Fibroblast of the aortic adventitia (primary cell): ENCODE data around the gene CAPN10. TPM values are rescaled to one million over a fixed set of nuclear protein-coding genes. Genes with fewer than 3 reads are reported as not detected.
"Not testable (repeated sequence)": the region's sequence is repeated elsewhere in the genome, so short reads cannot be mapped to it uniquely, and the experiment has no call there.

ENCODE experiments used
- DNase-seq: peaks from one replicate; pipeline ENCODE4 v3.0.0-alpha.2; 2010; ENCODE audit warnings: low read depth
- H3K4me3 ChIP-seq: 2 replicates; pipeline ENCODE4 v1.5.1; 2011; ENCODE audit warnings: low read depth, mild to moderate bottlenecking, control low read depth, low read length, moderate library complexity
- total RNA-seq: library from RNA; depleted of rRNA; stranded (reverse); fragments of >200 nt; gene quantifications from 2 replicates; pipeline ENCODE4 v1.2.3, GENCODE V29; 2012; ENCODE audit warnings: low replicate concordance
- TF ChIP-seq, protein P1 (sequence below): IDR thresholded peaks from 2 replicates; pipeline ENCODE4 v1.5.1; 2011; ENCODE audit warnings: mild to moderate bottlenecking, low read length, control low read depth, inconsistent platforms; ENCODE audit not compliant: insufficient read depth

Gene CAPN10, protein sequence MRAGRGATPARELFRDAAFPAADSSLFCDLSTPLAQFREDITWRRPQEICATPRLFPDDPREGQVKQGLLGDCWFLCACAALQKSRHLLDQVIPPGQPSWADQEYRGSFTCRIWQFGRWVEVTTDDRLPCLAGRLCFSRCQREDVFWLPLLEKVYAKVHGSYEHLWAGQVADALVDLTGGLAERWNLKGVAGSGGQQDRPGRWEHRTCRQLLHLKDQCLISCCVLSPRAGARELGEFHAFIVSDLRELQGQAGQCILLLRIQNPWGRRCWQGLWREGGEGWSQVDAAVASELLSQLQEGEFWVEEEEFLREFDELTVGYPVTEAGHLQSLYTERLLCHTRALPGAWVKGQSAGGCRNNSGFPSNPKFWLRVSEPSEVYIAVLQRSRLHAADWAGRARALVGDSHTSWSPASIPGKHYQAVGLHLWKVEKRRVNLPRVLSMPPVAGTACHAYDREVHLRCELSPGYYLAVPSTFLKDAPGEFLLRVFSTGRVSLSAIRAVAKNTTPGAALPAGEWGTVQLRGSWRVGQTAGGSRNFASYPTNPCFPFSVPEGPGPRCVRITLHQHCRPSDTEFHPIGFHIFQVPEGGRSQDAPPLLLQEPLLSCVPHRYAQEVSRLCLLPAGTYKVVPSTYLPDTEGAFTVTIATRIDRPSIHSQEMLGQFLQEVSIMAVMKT
- total RNA-seq, result 14.3 and 44.2 TPM in 2 replicates

DNA sequence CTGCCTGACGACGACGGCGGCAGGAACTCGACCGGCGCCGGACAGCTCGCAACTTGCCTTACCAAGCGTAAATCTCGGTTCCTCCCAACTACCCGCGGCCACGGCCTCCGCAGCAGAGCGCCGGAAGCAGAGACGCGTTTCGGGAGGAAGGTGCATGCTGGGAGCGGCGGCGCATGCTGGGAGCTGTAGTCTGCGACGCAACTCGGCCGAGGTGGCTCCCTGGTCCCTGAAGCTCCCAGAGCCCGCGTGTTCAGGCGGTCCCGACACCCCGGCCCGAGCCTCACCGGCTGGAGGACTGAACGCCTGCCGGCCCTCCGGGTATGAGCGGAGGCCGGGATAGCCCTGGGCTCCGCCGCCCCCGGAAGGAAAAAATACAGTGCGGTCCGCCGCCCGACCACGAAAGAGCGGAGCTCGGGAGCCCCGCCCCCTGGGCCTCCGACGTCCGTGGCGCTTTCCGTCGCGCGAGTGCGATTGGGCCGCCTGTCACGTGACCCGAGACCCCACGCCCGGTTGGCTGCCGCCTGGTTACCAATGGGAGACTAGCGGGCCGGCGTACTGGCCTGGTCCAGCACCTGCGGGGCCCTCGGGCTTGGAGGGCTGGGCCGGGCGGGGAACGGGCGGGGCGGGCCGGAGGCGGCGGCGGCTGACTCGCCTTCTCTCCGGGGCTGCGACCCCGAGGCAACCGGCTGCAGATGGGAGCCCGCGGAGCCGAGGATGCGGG is at the start of gene CAPN10:
CAPN10 (plus strand) TSS at position 537 of the 721 bp plus-strand sequence; CDS start at position 715, 178 bp downstream.
- H3K4me3 ChIP-seq, result peak within 1 kb of the TSS; percentile 99
- TF ChIP-seq, protein P1, sequence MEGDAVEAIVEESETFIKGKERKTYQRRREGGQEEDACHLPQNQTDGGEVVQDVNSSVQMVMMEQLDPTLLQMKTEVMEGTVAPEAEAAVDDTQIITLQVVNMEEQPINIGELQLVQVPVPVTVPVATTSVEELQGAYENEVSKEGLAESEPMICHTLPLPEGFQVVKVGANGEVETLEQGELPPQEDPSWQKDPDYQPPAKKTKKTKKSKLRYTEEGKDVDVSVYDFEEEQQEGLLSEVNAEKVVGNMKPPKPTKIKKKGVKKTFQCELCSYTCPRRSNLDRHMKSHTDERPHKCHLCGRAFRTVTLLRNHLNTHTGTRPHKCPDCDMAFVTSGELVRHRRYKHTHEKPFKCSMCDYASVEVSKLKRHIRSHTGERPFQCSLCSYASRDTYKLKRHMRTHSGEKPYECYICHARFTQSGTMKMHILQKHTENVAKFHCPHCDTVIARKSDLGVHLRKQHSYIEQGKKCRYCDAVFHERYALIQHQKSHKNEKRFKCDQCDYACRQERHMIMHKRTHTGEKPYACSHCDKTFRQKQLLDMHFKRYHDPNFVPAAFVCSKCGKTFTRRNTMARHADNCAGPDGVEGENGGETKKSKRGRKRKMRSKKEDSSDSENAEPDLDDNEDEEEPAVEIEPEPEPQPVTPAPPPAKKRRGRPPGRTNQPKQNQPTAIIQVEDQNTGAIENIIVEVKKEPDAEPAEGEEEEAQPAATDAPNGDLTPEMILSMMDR, result no peak
- DNase-seq, result peak; percentile 92

DNA sequence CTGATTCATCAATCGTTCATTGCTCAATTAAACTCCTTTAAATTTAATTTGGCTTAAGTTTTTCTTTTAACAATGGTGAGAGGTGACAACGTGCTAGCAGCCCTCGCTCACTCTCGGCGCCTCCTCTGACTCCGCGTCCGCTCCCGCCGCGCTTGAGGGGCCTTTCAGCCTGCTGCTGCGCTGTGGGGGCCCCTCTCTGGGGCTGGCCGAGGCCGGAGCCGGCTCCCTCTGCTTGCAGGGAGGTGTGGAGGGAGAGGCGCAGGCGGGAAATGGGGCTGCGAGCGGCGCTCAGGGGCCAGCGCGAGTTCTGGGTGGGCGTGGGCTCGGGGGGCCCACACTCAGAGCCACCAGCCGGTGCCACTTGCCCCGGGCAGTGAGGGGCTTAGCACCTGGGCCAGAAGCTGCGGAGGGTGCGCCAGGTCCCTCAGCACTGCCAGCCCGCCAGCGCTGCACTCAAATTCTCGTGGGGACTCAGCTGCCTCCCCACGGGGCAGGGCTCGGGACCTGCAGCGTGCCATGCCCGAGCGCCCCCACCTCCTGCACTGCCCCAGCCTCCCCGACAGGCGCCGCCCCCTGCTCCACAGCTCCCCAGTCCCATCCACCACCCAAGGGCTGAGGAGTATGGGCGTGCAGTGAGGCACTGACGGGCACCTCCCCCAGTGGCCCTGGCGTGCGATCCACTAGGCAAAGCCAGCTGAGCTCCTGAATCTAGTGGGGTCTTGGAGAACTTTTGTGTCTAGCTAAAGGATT is 48.3 kb upstream of the CAPN10 start:
- no peak for DNase-seq
- TF ChIP-seq, protein P1, result no peak
- H3K4me3 ChIP-seq, result no peak overlapping the region

DNA sequence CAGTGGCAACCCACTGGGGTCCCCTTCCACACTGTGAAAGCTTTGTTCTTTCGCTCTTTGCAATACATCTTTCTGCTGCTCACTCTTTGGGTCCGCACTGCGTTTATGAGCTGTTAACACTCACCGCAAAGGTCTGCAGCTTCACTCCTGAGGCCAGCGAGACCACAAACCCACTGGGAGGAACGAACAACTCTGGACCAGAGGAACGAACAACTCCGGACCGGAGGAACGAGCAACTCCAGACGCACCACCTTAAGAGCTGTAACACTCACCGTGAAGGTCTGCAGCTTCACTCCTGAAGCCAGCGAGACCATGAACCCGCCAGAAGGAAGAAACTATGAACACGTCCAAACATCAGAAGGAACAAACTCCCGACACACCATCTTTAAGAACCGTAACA is 47.4 kb upstream of the CAPN10 start:
- not testable (repeated sequence) for H3K4me3 ChIP-seq, DNase-seq

DNA sequence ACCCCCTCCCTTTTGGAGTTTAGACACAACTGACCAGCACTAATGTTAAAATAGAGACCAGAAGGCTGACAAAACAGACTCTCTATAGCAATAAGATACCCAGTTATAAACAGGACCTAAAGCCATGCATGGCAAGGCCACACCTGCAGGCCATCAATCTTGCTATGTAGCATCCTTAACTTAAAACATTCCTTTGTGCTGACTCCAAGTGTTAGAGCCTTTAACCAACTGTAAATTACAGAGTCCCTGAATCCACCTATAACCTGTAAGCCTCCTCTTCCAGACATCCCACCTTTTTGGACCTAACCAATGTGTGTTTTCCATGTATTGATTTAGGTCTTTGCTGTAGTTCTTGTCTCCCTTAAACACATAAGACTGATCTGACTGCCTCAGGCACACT is 46.6 kb upstream of the CAPN10 start:
- TF ChIP-seq, protein P1, result no peak
- no peak overlapping the region for H3K4me3 ChIP-seq
- no peak for DNase-seq

DNA sequence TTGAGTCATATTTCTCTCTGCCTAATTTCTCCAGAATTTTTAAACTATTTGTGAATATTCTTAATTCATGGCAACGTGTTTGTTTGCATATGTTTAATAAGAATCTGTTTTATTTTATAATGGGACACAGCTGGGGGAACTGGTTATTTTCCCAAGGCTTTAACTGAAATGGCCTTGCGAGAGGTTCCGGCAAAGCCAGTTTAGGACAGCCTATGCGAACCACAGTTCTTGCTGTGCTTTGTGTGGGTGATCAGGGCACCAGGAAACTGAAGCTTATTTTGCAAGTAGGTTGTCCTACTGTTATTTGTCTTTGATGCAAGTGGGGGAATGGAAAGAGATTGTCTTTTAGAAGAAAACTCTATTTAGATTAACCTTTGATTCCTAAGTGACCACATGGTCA is 35.2 kb upstream of the CAPN10 start:
- no peak overlapping the region for H3K4me3 ChIP-seq
- TF ChIP-seq, protein P1, result no peak
- no peak for DNase-seq

DNA sequence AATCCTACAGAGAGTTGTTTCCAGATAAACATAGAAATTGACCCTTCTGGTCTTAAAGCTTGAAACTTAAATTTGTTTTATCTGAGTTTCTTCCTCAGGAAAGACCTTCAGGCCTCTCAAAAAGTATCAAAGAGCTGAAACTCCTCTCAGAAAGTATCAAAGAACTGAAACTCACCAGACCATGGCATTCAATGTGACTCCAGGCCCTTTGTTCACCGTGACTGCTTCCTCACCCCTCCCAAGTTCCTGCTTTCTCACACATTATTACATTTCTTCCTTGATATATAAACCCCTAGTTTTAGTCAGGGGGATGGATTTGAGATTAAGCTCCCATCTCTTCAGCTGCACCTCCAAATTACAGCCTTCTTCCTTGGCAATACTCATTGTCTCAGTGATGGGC is 34.7 kb upstream of the CAPN10 start:
- DNase-seq, result no peak

More for the DNA sequence above, 34.7 kb upstream of the CAPN10 start:
- TF ChIP-seq, protein P1, result no peak
- H3K4me3 ChIP-seq, result no peak overlapping the region
